ENCODE results near the gene SRPK2. TPM values are rescaled to one million over a fixed set of nuclear protein-coding genes. Genes with fewer than 3 reads are reported as not detected.
A peak's percentile ranks its signal among the peaks of the same experiment; 100 is the strongest.

SRPK2 gene
- total and polyA plus RNA-seq, 2 of the 8 experiments (the other 6 are each of a cell fraction or from before 2014, with no cell fraction given), result 10.0 to 47.1 TPM

GRCh38 chr7:105250706-105251105 lies 138.0 kb downstream of the SRPK2 start:
- Histone ChIP-seq H2AFZ (ENCODE audit: low read length) (no peak overlapping the region), H4K5ac (ENCODE audit: insufficient read length, low read depth, low read length) (no peak overlapping the region), H3K4me1 (replicated peaks in 1 of 4; ENCODE audit: control insufficient read depth in 3 of 4, insufficient read depth in 4 of 4, low read length in 3 of 4) (peaks cover 0 to 3% (median 2%) of the 10 kb centered on the region in 4 experiments; a peak in 4 of 7 replicates), H3K4ac (replicated peaks; ENCODE audit: insufficient read length, low read depth, low read length) (no peak overlapping the region), H2AK5ac (ENCODE audit: low read depth, low read length) (no peak overlapping the region), H3K4me2 (ENCODE audit: insufficient read depth in 1 of 2, low read depth in 2 of 2, low read length in 2 of 2) (no peak overlapping the region), H2BK120ac (replicated peaks; ENCODE audit: low read depth, low read length) (no peak overlapping the region), H3K56ac (replicated peaks; ENCODE audit: insufficient read length, low read depth, low read length) (no peak overlapping the region), H2BK12ac (ENCODE audit: low read depth, low read length) (no peak overlapping the region), H4K91ac (replicated peaks; ENCODE audit: insufficient read length, low read length) (no peak overlapping the region), H3K9ac (replicated peaks in 1 of 4; ENCODE audit: extremely low read depth in 1 of 4, low read depth in 3 of 4, low read length in 3 of 4) (no peak overlapping the region), H3K4me3 (ENCODE audit: extremely low read depth in 1 of 4, insufficient read depth in 2 of 4, low read depth in 3 of 4, low read length in 4 of 4) (no peak overlapping the region), H3K79me1 (ENCODE audit: low read depth, low read length) (0 out of 2 replicates have a peak, but pooled peaks cover 3% of the 10 kb centered on the region), H3K27ac (ENCODE audit: low read depth, low read length) (no peak overlapping the region), H3K79me2 (ENCODE audit: control insufficient read depth in 1 of 2, insufficient read depth in 2 of 2, low read length in 2 of 2) (peaks cover 0 to 34% of the 10 kb centered on the region in 2 experiments; a peak in 2 of 4 replicates), H3K36me3 (ENCODE audit: control insufficient read depth in 2 of 4, insufficient read depth in 4 of 4, low read length in 3 of 4) (no peaks in the 10 kb centered on the region), H2BK20ac (ENCODE audit: low read length) (no peak overlapping the region), H4K20me1 (replicated peaks in 1 of 2; ENCODE audit: control insufficient read depth in 1 of 2, insufficient read depth in 2 of 2, low read length in 2 of 2) (no peaks in the 10 kb centered on the region), H3K18ac (ENCODE audit: extremely low read depth, low read length) (no peak overlapping the region), H3K9me3 (ENCODE audit: insufficient read depth in 2 of 2, low read depth in 1 of 2, low read length in 1 of 2) (no peaks in the 10 kb centered on the region), H3K23ac (ENCODE audit: insufficient read length) (no peak overlapping the region), H3K27me3 (replicated peaks in 1 of 4; ENCODE audit: control insufficient read depth in 3 of 4, extremely low read depth in 1 of 4, insufficient read depth in 3 of 4, low read length in 3 of 4) (no peaks in the 10 kb centered on the region), H2BK15ac (ENCODE audit: low read length) (no peak overlapping the region), H2BK5ac (ENCODE audit: low read depth, low read length) (0 out of 2 replicates have a peak overlapping the region, but pooled peaks have one; percentile 1), H3K23me2 (ENCODE audit: low read depth, low read length) (peaks cover 2% of the 10 kb centered on the region; the same call in 1 of the 2 replicates), H3K14ac (ENCODE audit: insufficient read length) (no peak overlapping the region), H4K8ac (ENCODE audit: extremely low read depth, insufficient read depth, low read length) (no peak overlapping the region)
- FAIRE-seq (no peak), DNase-seq (ENCODE audit: low read depth in 1 of 2, low spot score in 2 of 2) (no peak)
- WGBS, 2 experiments (ENCODE audit: extremely low coverage in 1 of 2, insufficient coverage in 1 of 2, insufficient read length in 1 of 2, insufficient replicate concordance in 2 of 2, low coverage in 1 of 2, low lambda C conversion rate in 2 of 2, missing lambda C conversion rate in 1 of 2), result 93% methylated on average over 3 of the region's 3 CpGs; no CpG with 5 or more reads in 1 of the 2 experiments
- CTCF ChIA-PET (ENCODE audit: partially characterized antibody), result interaction anchor here (2.1 kb wide), 1 partner anchor 22 kb away, joined by 5 read pairs; no protein-coding TSS in a partner anchor
- TF ChIP-seq JUN (IDR thresholded peaks at IDR 0.05; ENCODE audit: low read depth, low read length), result no peak
- TF ChIP-seq, protein P1, sequence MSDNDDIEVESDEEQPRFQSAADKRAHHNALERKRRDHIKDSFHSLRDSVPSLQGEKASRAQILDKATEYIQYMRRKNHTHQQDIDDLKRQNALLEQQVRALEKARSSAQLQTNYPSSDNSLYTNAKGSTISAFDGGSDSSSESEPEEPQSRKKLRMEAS (IDR thresholded peaks at IDR 0.05), result no peak
- no peak for TF ChIP-seq SIRT6 (IDR thresholded peaks at IDR 0.05; ENCODE audit: low read length)
- TF ChIP-seq EGR1 (IDR thresholded peaks at IDR 0.05; ENCODE audit: borderline replicate concordance, low read depth, low read length), result no peak
- TF ChIP-seq PHF8 (conservative IDR thresholded peaks at IDR 0.05; ENCODE audit: low read depth, low read length), result no peak
- TF ChIP-seq CBX5 (IDR thresholded peaks at IDR 0.05; ENCODE audit: low read depth, low read length), result no peak
- POLR2A ChIA-PET (ENCODE audit: partially characterized antibody), result no interaction called here
